BJ (cell line): ENCODE measurements around the gene PKP3. TPM values are rescaled to one million over a fixed set of nuclear protein-coding genes. Genes with fewer than 3 reads are reported as not detected.
"Not testable (repeated sequence)": the region's sequence is repeated elsewhere in the genome, so short reads cannot be mapped to it uniquely, and the experiment has no call there.

Source experiments
- CTCF ChIA-PET: fragments of 350-600 bp; formaldehyde crosslinking; extraction: SDS; loops from one replicate; lab custom pipeline; 2021; ENCODE audit warnings: antibody characterized with exemption, inconsistent platforms; lab: Yijun Ruan, JAX
- POLR2A ChIA-PET: fragments of 300-600 bp; sonication (Branson Sonifier 250); formaldehyde crosslinking; extraction: SDS; loops from one replicate; lab custom pipeline; 2021; ENCODE audit warnings: antibody characterized with exemption; lab: Charles Lee
- DNase-seq: peaks from one replicate; pipeline ENCODE4 v3.0.0-alpha.2; 2011; ENCODE audit warnings: low read depth
- H3K27me3 ChIP-seq: 2 replicates; pipeline ENCODE4 v1.6.0; 2011; ENCODE audit warnings: low read length; ENCODE audit not compliant: control insufficient read depth, insufficient read depth
- H3K36me3 ChIP-seq: 2 replicates; pipeline ENCODE4 v1.5.1; 2011; ENCODE audit warnings: low read length; ENCODE audit not compliant: control insufficient read depth, insufficient read depth
- H3K4me3 ChIP-seq: 2 replicates; pipeline ENCODE4 v1.5.1; 2011; ENCODE audit warnings: low read depth, mild to moderate bottlenecking, control low read depth, low read length
- polyA plus RNA-seq: library from polyadenylated mRNA; depleted of rRNA; stranded (reverse); fragments of >200 nt; gene quantifications from 2 replicates; pipeline ENCODE4 v1.2.3, GENCODE V29; 2011
- TF ChIP-seq, protein P1 (sequence below): IDR thresholded peaks from 2 replicates; pipeline ENCODE4 v1.5.1; 2011; ENCODE audit warnings: low read depth, mild to moderate bottlenecking, control low read depth, inconsistent platforms, low read length, moderate library complexity; ENCODE audit not compliant: insufficient read depth

Gene PKP3
- polyA plus RNA-seq, 1 experiment: 0.86 TPM

DNA sequence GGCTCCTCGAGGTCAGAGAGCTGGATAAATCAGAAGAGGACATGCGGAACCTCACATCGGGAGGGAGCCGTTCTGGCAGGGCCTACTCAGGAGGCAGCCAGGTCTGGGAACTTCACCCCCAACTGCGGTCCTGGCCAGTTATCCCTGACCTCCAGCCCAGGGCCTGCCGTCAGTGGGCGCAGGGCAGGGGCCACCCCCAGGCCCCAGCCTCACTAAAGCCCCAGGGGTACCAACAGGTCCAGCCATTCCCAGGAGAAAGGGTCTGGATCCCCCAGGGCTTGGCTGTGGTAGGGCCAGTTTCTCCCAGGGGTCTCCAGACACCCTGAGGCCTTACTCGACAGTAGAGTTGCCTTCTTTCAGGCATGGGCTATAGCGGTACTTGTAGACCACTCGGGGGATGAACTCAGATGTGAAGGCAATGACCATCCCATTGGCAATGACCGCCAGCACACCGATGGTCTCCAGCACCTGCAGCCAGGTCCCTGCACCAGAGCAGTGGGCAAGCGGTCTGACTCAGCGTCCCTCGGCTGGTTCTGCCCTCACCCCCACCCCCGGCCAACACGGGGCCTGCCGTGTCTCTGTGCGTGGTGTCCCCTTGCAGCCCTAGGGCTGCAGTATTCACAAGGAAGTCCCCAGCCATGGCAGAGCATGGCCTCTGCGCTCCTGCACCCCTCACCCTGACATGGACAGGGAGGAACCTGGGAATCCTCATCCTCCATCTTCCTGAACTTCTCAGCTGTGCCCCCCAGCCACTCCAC is 25.4 kb downstream of the PKP3 start:
- Histone ChIP-seq H3K36me3 (no peaks in the 10 kb centered on the region), H3K4me3 (no peak overlapping the region), H3K27me3 (peaks cover 4% of the 10 kb centered on the region)
- ChIA-PET CTCF (no interaction called here), POLR2A (no interaction called here)
- TF ChIP-seq, protein P1, sequence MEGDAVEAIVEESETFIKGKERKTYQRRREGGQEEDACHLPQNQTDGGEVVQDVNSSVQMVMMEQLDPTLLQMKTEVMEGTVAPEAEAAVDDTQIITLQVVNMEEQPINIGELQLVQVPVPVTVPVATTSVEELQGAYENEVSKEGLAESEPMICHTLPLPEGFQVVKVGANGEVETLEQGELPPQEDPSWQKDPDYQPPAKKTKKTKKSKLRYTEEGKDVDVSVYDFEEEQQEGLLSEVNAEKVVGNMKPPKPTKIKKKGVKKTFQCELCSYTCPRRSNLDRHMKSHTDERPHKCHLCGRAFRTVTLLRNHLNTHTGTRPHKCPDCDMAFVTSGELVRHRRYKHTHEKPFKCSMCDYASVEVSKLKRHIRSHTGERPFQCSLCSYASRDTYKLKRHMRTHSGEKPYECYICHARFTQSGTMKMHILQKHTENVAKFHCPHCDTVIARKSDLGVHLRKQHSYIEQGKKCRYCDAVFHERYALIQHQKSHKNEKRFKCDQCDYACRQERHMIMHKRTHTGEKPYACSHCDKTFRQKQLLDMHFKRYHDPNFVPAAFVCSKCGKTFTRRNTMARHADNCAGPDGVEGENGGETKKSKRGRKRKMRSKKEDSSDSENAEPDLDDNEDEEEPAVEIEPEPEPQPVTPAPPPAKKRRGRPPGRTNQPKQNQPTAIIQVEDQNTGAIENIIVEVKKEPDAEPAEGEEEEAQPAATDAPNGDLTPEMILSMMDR: no peak
- no peak for DNase-seq

DNA sequence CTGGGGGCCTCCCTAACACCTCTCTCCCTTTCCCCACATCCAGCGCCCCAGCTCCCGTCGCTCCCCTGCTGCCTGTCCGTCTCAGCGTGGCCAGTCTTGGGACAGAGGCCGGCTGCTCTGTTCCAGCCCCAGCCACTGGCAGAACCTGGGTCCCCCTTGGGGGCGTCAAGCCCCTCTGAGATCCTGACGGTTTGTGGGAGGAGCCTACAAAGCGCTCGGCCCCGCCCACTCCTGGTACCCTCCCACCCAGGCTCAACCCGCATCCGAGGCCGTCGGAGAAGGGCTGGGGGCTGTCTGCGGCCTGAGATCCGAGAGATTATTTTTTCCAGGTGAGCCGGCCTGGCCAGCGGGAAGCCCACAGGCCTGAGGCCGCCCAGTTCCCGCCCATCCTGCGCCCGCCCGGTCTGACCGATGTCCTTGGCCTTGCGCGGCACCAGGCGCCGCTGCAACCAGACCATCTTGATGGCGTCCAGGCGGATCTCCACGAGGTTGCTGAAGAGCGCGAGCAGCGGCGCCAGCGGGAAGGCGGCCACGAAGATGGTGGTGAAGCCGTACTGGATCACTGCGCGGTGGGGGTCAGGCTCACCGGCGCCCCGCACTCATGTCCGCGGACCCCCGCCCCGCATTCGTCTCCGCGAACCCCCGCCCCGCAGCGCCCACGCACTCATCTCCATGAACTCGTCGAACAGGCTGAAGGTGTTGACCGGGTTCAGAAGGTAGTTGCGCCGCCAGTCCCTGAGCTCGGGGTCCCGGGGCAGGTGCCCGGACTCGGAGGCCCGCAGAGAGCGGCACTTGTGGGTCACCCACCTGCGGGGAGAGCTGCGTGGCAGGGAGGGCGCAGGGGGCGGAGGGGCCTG is 26.3 kb downstream of the PKP3 start:
- ChIA-PET CTCF (no interaction called here), POLR2A (no interaction called here)
- Histone ChIP-seq H3K36me3 (no peaks in the 10 kb centered on the region), H3K4me3 (no peak overlapping the region), H3K27me3 (peaks cover 4% of the 10 kb centered on the region)
- DNase-seq: no peak
- TF ChIP-seq, protein P1: no peak

- ChIA-PET CTCF (no interaction called here), POLR2A (no interaction called here)
- no peak for DNase-seq
- Histone ChIP-seq H3K27me3 (peaks cover 4% of the 10 kb centered on the region), H3K4me3 (no peak overlapping the region), H3K36me3 (no peaks in the 10 kb centered on the region)
- TF ChIP-seq, protein P1: no peak
These were observed 26.9 kb downstream of the PKP3 start for GRCh38 chr11:420911-421321.

DNA sequence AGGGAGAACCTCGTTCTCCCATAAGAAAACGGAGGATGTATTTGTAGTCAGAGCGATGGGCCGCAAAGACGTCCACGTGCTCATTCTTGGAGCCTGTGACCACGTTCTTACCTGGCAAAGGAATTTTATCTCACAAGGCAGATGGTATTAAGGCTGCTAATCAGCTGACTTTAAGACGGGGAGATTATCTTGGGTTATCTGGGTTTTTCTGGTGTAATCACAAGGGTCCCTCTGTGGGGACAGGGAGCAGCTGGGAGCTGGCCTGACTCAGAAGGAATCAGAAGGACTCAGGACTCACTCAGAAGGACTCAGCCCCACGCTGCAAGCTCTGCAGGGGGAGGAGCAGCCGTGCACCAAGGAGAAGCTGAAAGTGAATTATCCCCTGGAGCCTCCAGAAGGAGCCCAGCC is 28.2 kb downstream of the PKP3 start:
- CTCF ChIA-PET: interaction anchor here (2.2 kb wide), 1 partner anchor 26 kb away, joined by 9 read pairs; no protein-coding TSS in a partner anchor
- TF ChIP-seq, protein P1: no peak
- Histone ChIP-seq H3K36me3 (no peaks in the 10 kb centered on the region), H3K27me3 (peaks cover 8% of the 10 kb centered on the region), H3K4me3 (no peak overlapping the region)
- no peak for DNase-seq
- POLR2A ChIA-PET: no interaction called here

GRCh38 chr11:424232-424631 is 30.2 kb downstream of the PKP3 start:
- Histone ChIP-seq H3K27me3 (peaks cover 6% of the 10 kb centered on the region), H3K4me3 (no peak overlapping the region), H3K36me3 (no peaks in the 10 kb centered on the region)
- ChIA-PET CTCF (interaction anchor here (1.0 to 1.2 kb wide), 2 partner anchors 24 to 28 kb away, joined by 4 to 5 read pairs; no protein-coding TSS in a partner anchor), POLR2A (no interaction called here)
- no peak for DNase-seq
- TF ChIP-seq, protein P1: no peak

GRCh38 chr11:424766-425165 is 30.8 kb downstream of the PKP3 start:
- CTCF ChIA-PET: interaction anchor here (1.0 to 1.2 kb wide), 2 partner anchors 23 to 28 kb away, joined by 4 to 5 read pairs; no protein-coding TSS in a partner anchor
- H3K27me3 ChIP-seq, DNase-seq, POLR2A ChIA-PET, H3K36me3 ChIP-seq, H3K4me3 ChIP-seq: not testable (repeated sequence)
